ENCODE data around the gene KDSR. TPM values are rescaled to one million over a fixed set of nuclear protein-coding genes. Genes with fewer than 3 reads are reported as not detected.

Gene KDSR
- total and polyA plus RNA-seq, 4 donors, result 11.3 to 37.2 (median 31.4) TPM

DNA sequence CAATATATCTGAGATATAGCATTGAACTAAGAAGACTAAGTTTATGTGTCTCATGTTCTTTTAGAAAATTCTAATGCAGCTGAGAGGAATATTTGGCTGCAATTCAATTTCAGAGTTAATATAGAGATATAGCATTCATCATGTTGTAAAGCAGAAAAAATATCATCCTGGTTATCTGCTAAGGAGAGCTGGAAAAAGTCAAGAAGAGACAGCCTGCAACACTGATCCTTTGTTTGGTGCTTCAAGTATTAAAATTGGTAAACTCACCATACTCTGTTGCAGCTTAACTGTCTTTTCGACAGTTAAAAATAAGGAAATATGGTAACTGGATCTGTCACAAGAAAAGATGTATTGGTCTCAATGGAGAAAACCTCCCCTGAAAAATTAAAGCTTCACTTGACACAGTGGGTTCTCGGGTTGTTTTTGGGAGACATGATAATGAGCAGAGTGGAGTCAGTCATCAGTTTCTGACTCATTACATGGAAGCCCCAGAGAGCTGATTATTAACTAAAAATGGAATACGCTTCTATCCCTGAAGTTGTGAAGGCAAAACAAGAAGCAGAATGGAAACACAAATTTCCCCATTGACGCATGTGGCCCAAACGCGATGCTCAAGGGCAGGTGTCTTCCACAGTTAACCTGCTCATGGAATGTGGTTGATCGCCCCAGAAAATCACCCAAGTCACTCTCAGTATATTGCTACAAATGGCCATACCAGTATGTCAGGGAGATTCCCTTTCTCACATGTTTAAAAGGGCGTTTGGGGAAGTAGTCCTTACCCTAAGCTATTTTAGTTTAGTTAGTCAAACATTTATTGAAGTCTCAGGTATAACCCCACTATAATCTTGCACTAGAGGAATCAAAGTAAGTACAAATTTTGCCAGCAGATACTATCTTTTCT, 55.6 kb downstream of the KDSR start:
- TF ChIP-seq GABPA (IDR thresholded peaks at IDR 0.05 in 1 of 2, conservative IDR thresholded peaks at IDR 0.05 in 1 of 2) (no peak), FOXA1 (IDR thresholded peaks at IDR 0.05) (no peak), YY1 (IDR thresholded peaks at IDR 0.05) (no peak), ATF3 (IDR thresholded peaks at IDR 0.05) (no peak), FOXA2 (IDR thresholded peaks at IDR 0.05) (no peak), RAD21 (IDR thresholded peaks at IDR 0.05) (no peak), SP1 (IDR thresholded peaks at IDR 0.05) (no peak), REST (IDR thresholded peaks at IDR 0.05) (no peak), JUND (IDR thresholded peaks at IDR 0.05) (no peak), RXRA (IDR thresholded peaks at IDR 0.05) (no peak), HNF4G (IDR thresholded peaks at IDR 0.05) (no peak), NR2F2 (IDR thresholded peaks at IDR 0.05) (no peak), EGR1 (IDR thresholded peaks at IDR 0.05; ENCODE audit: low read depth in 2 of 2) (no peak)
- H3K9me3 ChIP-seq (ENCODE audit: control insufficient read depth in 4 of 4, low read length in 3 of 4), result no peaks in the 10 kb centered on the region
- H3K27me3 ChIP-seq (ENCODE audit: control insufficient read depth in 4 of 4, insufficient read depth in 4 of 4, low read length in 3 of 4), result no peaks in the 10 kb centered on the region
- no peak overlapping the region for H3K4me3 ChIP-seq (ENCODE audit: low read depth in 1 of 3, low read length in 3 of 3)
- H3K27ac ChIP-seq (ENCODE audit: low read depth in 1 of 2, low read length in 2 of 2), result no peak overlapping the region
- no peaks in the 10 kb centered on the region for H3K36me3 ChIP-seq (ENCODE audit: control insufficient read depth in 4 of 4, insufficient read depth in 3 of 4, low read depth in 1 of 4, low read length in 3 of 4)
- WGBS, result 76% methylated on average over 8 of the region's 8 CpGs
- no peak for DNase-seq (ENCODE audit: low spot score)
- H3K9ac ChIP-seq (ENCODE audit: low read depth in 1 of 2, low read length in 2 of 2), result no peak overlapping the region
- no peaks in the 10 kb centered on the region for H3K4me1 ChIP-seq (ENCODE audit: control insufficient read depth in 4 of 4, insufficient read depth in 4 of 4, low read length in 3 of 4)

DNA sequence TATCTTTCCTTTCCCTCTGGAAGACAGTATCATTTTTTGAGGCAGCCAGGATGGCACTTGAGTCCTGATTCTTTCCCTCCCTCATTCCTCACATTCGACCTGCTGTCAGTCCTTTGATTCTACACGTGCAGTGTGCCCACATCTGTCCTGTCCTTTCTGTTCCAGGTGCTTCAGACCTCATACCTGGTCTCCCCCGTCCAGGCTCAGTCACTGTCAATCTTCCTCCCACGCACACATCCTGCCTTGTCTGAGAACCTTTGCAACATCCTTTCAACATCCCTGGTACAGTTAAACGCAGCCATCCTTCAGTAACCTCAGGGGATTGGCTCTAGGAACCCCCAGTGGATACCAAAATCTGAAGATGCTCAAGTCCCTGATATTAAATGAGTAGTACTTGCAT, 57.6 kb downstream of the KDSR start:
- H3K4me3 ChIP-seq (ENCODE audit: low read depth in 1 of 3, low read length in 3 of 3), result no peak overlapping the region
- no peak for DNase-seq (ENCODE audit: low spot score)
- WGBS, result 81% methylated on average over 5 of the region's 5 CpGs
- no peaks in the 10 kb centered on the region for H3K27me3 ChIP-seq (ENCODE audit: control insufficient read depth in 4 of 4, insufficient read depth in 4 of 4, low read length in 3 of 4)
- no peak overlapping the region for H3K27ac ChIP-seq (ENCODE audit: low read depth in 1 of 2, low read length in 2 of 2)
- H3K9me3 ChIP-seq (ENCODE audit: control insufficient read depth in 4 of 4, low read length in 3 of 4), result no peaks in the 10 kb centered on the region
- TF ChIP-seq TAF1 (conservative IDR thresholded peaks at IDR 0.05) (no peak), HNF4A (conservative IDR thresholded peaks at IDR 0.05) (no peak), YY1 (IDR thresholded peaks at IDR 0.05) (no peak), GABPA (IDR thresholded peaks at IDR 0.05 in 1 of 2, conservative IDR thresholded peaks at IDR 0.05 in 1 of 2) (no peak), ATF3 (IDR thresholded peaks at IDR 0.05) (no peak), HNF4G (IDR thresholded peaks at IDR 0.05) (no peak), FOXA2 (IDR thresholded peaks at IDR 0.05) (no peak), RAD21 (IDR thresholded peaks at IDR 0.05) (no peak), EGR1 (IDR thresholded peaks at IDR 0.05; ENCODE audit: low read depth in 2 of 2) (no peak), RXRA (IDR thresholded peaks at IDR 0.05) (no peak), FOXA1 (IDR thresholded peaks at IDR 0.05) (no peak), REST (IDR thresholded peaks at IDR 0.05) (no peak), SP1 (IDR thresholded peaks at IDR 0.05) (no peak), JUND (IDR thresholded peaks at IDR 0.05) (no peak), CTCF (IDR thresholded peaks at IDR 0.05; ENCODE audit: low read depth, low read length, missing input control) (no peak)
- TF ChIP-seq, protein P1, sequence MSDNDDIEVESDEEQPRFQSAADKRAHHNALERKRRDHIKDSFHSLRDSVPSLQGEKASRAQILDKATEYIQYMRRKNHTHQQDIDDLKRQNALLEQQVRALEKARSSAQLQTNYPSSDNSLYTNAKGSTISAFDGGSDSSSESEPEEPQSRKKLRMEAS (IDR thresholded peaks at IDR 0.05), result no peak
- no peak overlapping the region for H3K9ac ChIP-seq (ENCODE audit: low read depth in 1 of 2, low read length in 2 of 2)
- H3K36me3 ChIP-seq (ENCODE audit: control insufficient read depth in 4 of 4, insufficient read depth in 3 of 4, low read depth in 1 of 4, low read length in 3 of 4), result no peaks in the 10 kb centered on the region
- H3K4me1 ChIP-seq (ENCODE audit: control insufficient read depth in 4 of 4, insufficient read depth in 4 of 4, low read length in 3 of 4), result no peaks in the 10 kb centered on the region

Data from liver (tissue), 9 donors.